Bone marrow (tissue), 2 donors: ENCODE data around the gene ABCA2.
A peak's percentile ranks its signal among the peaks of the same experiment; 100 is the strongest.

ENCODE experiments used
- DNase-seq, 2 donors: peaks; one replicate each; lab custom pipeline; 2025; lab: John Stamatoyannopoulos, UW

The ABCA2 gene

DNA sequence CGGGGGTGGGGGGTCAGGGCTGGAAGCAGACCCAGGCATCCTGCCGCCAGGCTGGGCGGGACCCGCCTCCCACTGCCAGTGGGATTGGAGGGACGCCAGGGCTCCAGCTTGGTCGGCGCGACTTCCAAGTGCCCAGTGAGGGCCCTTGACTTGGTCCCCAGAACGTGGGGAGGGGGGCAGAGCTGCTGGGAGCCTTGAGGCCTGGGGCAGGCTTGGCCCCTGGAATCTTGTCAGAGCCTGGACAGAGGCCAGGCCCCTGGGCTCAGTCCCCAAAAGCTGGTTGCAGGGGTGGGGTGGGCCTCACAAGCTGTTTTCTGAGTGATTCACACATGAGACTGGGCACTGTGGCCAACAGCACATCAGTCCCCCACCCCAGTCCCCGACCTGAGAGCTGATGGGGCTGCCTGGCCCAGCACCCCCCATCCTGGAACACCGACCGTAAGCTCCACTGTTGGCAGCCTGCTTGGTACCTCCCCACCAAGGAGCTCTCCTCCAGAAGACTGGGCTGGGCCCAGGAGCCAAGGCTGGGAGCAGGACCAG lies 32.2 kb downstream of the ABCA2 start:
- DNase-seq: no peak

DNA sequence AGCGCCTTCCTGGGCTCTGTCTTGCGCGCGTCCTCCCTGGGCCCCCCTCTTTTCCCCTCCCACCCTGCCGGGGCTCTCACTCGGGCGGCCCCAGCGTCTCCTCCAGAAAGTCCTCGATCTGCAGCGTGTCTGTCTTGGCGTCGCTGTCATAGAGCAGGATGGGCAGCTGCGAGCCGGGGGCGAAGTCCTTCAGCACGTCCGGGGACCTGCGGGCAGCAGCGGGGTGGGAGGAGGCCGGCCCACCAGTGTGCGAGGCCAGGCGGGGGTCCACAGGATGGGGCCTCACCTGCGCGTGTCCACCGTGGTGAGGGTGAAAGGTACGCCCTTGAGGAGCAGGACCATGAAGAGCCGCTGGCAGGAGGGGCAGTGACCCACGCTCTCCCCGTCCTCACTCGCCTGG lies 32.7 kb downstream of the ABCA2 start:
- no peak for DNase-seq

DNA sequence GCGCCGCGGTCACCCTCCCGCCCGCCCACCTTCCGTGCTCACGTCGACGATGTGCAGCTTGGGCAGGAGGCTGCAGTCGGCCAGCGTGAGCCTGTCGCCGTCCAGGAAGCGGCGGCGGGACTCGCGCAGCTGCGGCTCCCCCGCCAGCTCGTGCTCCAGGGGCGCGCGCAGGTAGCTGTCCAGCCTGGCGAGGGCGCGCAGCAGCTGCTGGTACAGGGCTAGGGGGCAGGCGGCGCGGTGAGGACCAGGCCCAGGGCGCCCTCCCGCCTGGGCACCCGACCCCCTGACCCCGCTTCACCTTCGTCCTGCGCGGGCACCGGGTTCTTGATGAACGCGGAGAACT lies 33.2 kb downstream of the ABCA2 start:
- no peak for DNase-seq

DNA sequence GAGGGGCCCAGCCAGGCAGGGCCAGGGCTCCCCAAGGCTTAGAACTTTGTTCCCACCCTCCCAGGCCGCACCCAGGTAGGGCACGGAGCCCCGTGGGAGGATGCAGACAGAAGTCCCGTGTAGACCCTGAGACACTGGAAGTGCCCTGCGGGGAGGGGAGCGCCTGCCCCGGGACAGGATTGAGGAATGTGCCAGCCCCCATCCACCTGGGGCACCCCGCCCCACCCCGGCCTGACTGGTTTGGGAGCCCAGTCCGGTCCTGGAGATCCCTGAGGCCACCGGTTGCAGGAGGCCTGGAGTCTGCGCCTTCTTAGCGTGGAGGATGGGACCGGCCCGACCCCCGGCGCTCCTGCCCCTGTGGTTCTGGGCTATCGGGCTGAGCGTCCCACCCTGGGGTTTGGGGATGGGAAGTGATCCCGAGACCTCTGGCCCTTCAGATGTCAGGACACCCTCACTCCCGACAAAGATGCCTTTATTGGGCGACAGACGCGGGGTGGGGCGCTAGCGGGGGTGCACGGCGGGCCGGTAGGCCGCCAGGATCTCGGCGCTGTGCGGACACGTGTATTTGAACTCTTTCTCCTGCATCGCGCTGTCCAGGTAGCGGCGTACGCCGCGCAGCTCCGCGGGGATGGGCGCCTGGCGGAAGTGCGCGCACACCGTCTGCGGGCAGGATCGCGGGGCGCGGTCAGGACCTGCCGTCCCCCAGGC lies 33.7 kb downstream of the ABCA2 start:
- no peak for DNase-seq

- no peak for DNase-seq
Measured at GRCh38 chr9:136992819-136993369, 35.1 kb downstream of the ABCA2 start.

GRCh38 chr9:136991993-136992818 lies 35.8 kb downstream of the ABCA2 start, which contains the start of gene PAXX:
Gene PAXX, plus strand, starts transcription at chr9:136992422. Its CDS starts 22 bp downstream, at chr9:136992444.
- peak; percentile 70 to 71 for DNase-seq

DNA sequence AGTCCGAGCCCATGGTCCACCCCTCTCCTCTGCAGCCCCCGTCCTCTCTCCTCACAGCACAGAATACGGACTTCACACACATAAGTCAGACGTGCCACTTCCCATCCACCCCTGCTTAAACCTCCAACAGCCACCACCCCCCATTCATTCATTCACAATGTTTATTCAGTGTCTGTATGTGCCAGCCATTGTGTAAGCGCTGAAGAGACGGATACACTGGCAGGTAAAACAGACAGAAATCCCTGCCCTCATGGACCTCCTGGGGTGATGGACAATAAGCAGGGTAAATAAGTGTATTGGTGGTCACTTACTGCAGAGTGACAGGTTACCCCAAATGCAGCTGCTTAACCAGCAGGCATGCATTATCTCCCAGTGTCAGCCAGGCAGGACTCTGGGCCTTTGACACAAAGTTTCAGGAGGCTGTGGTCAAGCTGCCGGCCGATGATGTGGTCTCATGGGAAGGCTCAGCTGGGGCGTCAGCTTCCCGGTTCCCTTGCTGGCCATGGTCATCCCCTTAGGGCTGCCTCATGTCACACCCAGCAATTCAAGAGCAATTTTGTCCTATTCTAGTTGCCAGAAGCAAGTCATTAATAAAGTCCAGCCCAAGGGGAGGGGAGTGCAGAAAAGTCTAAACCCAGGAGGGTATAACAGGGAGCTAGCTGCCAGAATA lies 37.7 kb downstream of the ABCA2 start:
- DNase-seq: no peak

DNA sequence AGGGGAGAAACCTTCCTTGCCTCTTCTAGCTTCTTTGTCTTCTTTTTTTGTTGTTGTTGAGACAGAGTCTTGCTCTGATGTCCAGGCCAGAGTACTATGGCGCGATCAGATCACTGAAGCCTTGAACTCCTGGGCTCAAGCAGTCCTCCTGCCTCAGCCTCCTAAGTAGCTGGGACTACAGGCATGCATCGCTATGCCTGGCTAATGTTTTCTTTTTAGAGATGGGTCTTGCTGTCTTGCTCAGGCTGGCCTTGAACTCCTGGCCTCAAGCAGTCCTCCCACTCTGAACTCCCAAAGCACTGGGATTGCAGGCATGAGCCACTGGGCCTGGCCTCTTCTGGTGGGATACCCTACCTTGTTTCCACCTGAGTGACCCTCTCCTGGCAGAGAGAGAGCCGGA lies 39.2 kb downstream of the ABCA2 start:
- DNase-seq: no peak

GRCh38 chr9:136985853-136986252 lies 42.2 kb downstream of the ABCA2 start:
- no peak for DNase-seq

DNA sequence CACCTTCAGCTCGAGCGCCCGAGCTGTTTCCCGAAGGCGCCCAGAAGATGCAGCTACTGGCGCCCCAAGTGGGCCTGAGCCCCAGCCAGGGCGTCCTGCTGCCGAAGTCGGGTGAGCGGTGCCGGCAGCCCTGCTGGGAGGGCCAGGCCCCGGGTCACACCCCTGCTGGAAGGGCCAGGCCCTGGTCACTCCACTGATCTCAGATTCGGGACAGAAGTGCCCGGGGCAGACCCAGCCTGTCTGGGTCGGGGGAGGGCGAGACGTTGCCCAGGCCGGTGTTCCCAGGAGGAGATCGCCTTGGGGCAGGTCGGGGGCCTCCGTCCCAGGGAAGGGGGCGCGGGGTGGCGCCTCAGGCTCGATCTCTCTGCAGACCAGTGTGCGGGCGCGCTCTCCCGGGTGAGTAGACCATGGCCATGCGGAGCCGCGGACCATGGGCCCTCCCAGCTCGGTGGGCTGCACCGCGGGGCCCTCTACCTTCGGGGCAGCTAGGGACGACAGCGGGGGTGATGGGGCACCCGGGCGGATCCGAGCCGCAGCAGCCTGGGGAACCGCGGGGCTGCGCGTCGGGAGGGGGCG lies 42.9 kb downstream of the ABCA2 start:
- DNase-seq: no peak

DNA sequence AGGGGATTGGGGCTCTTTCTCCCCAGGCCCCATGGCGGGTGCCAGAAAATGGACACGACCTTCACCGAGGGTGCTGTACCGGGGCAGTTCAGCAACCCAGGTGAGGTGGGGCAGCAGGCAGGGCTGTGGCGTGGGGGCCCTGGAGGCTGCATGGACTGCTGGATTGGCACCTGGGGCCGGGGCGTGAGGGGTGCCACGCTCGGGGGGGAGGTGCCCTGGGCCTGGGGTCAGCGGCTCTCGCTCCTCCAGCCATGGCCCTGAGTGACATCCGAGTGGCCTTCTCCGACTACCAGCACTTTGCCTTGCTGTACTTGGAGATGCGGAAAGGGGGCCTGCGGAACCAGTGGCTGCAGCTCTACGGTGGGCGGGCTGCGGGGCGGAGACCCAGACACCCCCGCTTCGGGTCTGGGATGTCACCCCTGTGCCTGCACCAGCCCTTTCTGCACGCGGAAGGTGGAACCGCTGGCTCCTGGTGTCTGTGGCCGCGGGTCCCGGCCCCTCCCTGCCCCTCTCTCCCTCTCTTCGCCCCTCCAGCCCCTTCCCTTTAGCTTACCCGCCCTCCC lies 43.5 kb downstream of the ABCA2 start:
- DNase-seq: no peak

- no peak for DNase-seq
Measured at GRCh38 chr9:136983656-136984314, 44.3 kb downstream of the ABCA2 start.

- no peak for DNase-seq
Measured at GRCh38 chr9:136983167-136983566, 44.9 kb downstream of the ABCA2 start.

DNA sequence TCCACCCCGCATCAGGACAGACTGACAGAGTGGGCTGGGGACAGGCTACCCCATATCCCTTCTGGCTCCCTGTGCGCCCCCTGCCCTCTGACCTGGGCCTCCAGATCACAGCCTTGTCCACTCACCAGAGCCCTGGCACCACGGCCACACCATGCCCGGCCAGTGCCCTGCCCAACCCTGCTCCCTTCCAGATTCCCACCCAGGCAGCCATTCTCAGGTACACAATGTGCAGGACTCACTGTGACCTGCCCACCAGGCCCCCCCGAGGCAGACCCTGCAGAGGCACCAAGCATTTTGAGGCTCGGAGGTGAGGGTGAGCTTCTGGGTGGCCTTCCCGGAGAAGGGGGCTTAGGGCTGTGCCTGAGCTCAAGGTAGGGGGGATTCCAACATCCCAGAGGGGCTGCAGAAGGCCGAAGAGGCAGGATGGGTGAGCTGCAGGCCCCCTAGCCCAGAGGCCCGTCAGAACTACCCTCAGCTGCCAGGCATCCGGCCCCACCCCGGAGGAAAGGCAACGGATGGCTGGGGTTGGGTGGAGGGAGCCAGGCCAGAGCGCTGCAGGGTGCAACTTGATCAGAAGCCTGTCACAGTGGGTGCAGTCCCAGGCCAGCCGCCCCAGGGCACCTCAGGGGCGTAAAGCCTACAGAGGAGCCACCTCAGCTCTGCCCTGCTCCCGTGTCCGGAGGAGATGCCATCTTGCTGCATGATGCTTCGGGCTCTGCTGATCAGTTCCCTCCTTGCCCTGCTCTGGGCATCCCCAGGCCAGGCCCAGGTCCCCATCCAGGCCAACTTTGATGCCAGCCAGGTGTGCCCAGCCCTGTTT lies 45.6 kb downstream of the ABCA2 start, which contains the start of gene LCNL1:
LCNL1 (plus strand) TSS at position 762 of the 820 bp plus-strand sequence. CDS start 594 bp downstream, outside the sequence.
- DNase-seq: no peak

DNA sequence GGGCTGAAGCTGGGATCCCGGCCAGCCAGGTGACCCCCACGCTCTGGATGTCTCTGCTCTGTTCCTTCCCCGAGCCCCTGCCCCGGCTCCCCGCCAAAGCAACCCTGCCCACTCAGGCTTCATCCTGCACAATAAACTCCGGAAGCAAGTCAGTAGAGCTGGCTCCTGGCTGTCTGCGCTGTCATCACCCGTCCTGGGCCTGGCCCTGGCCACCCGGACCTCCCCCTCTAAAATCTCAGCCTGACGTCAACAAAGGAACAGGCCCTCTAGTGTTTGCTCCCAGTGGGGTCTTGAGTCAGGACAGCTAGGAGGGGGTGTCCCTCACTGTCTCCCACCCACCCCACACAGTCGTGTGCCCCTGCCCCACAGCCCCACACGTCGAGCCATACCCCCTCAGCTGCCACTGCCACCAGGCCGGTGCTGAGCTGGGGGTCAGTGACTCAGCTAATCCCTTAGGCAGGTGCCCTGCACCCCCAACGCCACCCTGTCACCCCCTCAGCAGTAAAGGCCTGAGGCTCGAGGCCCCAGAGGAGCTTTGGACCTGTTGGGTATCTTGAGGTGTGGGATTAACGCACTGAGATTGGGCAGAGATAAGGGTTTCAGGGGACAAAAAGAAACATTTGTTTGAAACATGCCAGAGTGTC lies 46.3 kb downstream of the ABCA2 start:
- DNase-seq: no peak

DNA sequence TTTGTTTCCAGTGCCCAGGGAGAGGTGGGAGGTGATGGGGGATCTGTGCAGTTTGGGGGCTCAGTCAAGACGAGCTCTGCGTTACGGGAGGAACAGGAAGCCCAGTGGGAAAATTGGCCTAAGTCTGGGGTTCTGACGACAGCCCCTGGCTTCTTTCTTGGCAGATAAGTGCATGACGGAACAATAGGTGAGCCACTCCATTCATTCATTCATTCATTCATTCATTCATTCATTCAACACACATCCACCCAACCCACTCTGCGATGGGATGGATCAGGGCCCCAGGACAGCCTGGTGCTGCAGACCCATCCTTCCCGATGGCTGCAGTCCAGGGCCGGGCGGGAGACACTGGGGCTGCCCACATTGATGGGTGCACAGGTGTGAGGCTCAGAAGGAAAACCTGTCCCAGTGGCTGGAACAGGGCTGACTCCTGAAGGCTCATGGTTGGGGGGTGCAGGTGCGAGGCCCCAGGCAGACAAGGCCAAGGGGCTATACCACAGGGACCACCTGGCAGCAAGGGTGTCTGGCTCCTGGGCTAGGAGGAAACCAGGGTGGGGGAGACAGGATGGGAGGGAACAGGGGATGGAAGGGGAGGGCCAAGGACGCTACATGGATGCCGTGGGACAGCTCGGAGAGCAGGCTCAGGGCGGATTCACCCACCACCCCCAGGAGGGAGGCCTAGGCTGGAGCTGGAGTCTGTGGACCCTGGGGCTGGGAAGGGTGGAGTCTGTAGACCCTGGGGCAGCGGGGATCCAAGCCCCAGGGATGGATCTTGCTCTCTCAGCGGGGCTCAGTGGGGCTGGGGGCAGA lies 47.2 kb downstream of the ABCA2 start:
- DNase-seq: no peak

GRCh38 chr9:136979769-136980587 lies 48.1 kb downstream of the ABCA2 start:
- DNase-seq: no peak
